AG04450 (cell line): ENCODE data around the gene DENND4C. TPM values are rescaled to one million over a fixed set of nuclear protein-coding genes. Genes with fewer than 3 reads are reported as not detected.
A peak's percentile ranks its signal among the peaks of the same experiment; 100 is the strongest.

Source experiments
- CTCF ChIA-PET: fragments of 300-600, 350-600 bp; formaldehyde crosslinking; extraction: SDS; loops from one replicate; lab custom pipeline; 2022; ENCODE audit warnings: antibody characterized with exemption, inconsistent platforms; lab: Charles Lee
- POLR2A ChIA-PET: fragments of 350-600 bp; formaldehyde crosslinking; extraction: SDS; loops from one replicate; lab custom pipeline; 2021; ENCODE audit warnings: antibody characterized with exemption, inconsistent platforms; lab: Yijun Ruan, JAX
- DNase-seq: peaks from one replicate; pipeline ENCODE4 v3.0.0-alpha.2; 2011; ENCODE audit warnings: low read depth, low spot score
- H3K27ac ChIP-seq: one replicate; pipeline ENCODE4 v1.5.1; 2012; ENCODE audit warnings: low read depth, low read length, control low read depth
- H3K27me3 ChIP-seq: one replicate; pipeline ENCODE4 v1.6.0; 2012; ENCODE audit warnings: low read length; ENCODE audit not compliant: control insufficient read depth, insufficient read depth
- H3K4me3 ChIP-seq: 2 replicates; pipeline ENCODE4 v1.5.1; 2011; ENCODE audit warnings: mild to moderate bottlenecking, low read depth, low read length, control low read depth
- H3K9me3 ChIP-seq: 2 replicates; pipeline ENCODE4 v1.5.1; 2012; ENCODE audit warnings: low read length; ENCODE audit not compliant: control insufficient read depth, insufficient read depth
- CTCF ChIP-seq: IDR thresholded peaks from 2 replicates; pipeline ENCODE4 v1.5.1; 2011; ENCODE audit warnings: low read depth, low read length, control low read depth, inconsistent platforms
- polyA minus RNA-seq: library from RNA; depleted of rRNA, polyadenylated mRNA; stranded (reverse); fragments of >200 nt; gene quantifications from 2 replicates; pipeline ENCODE4 v1.2.3, GENCODE V29; 2011; rRNA and poly(A)+ RNA removed
- polyA plus RNA-seq: library from polyadenylated mRNA; depleted of rRNA; stranded (reverse); fragments of >200 nt; gene quantifications from 2 replicates; pipeline ENCODE4 v1.2.3, GENCODE V29; 2011; rRNA removed

DENND4C gene
- polyA plus RNA-seq (20.5 and 27.9 TPM in 2 replicates), polyA minus RNA-seq (44.6 and 64.6 TPM in 2 replicates)

- DNase-seq = peak; percentile 51
- POLR2A ChIA-PET = interaction anchor here (0.6 to 1.5 kb wide), 4 partner anchors 46 to 149 kb away, joined by 4 to 9 read pairs (median 6); partner anchors contain the start of gene RPS6
- H3K27me3 ChIP-seq = no peaks in the 10 kb centered on the region
- CTCF ChIA-PET = interaction anchor here (0.5 to 1.4 kb wide), 5 partner anchors 29 to 227 kb away, joined by 3 to 6 read pairs (median 3); partner anchors contain the start of gene RRAGA
- peak within 1 kb of the TSS; percentile 65 for H3K27ac ChIP-seq
- TF ChIP-seq CTCF = no peak
- H3K4me3 ChIP-seq = peak within 1 kb of the TSS; percentile 83
- no peaks in the 10 kb centered on the region; the same call in 1 of the 2 replicates for H3K9me3 ChIP-seq
Observed at GRCh38 chr9:19230355-19231125, at the start of gene DENND4C. Gene DENND4C (plus strand): TSS chr9:19230693. CDS start chr9:19276175, 45,482 bp downstream.

- DNase-seq = no peak
- Histone ChIP-seq H3K4me3 (no peak overlapping the region), H3K27me3 (no peaks in the 10 kb centered on the region), H3K27ac (no peak overlapping the region), H3K9me3 (no peaks in the 10 kb centered on the region)
- ChIA-PET CTCF (interaction anchor here (1.2 kb wide), 1 partner anchor 284 kb away, joined by 3 read pairs; no protein-coding TSS in a partner anchor), POLR2A (no interaction called here)
- no peak for TF ChIP-seq CTCF
Observed at GRCh38 chr9:19180991-19181390, 49.5 kb upstream of the DENND4C start.

GRCh38 chr9:19181561-19181960 is 48.9 kb upstream of the DENND4C start:
- Histone ChIP-seq H3K4me3 (no peak overlapping the region), H3K27me3 (no peaks in the 10 kb centered on the region), H3K27ac (no peak overlapping the region), H3K9me3 (no peaks in the 10 kb centered on the region)
- ChIA-PET CTCF (no interaction called here), POLR2A (no interaction called here)
- DNase-seq = no peak
- TF ChIP-seq CTCF = no peak

- POLR2A ChIA-PET = interaction anchor here (0.9 to 1.8 kb wide), 2 partner anchors 46 to 48 kb away, joined by 3 to 6 read pairs; partner anchors contain the start of gene DENND4C
Observed at GRCh38 chr9:19184144-19184917, 46.2 kb upstream of the DENND4C start.

More at GRCh38 chr9:19184144-19184917, 46.2 kb upstream of the DENND4C start:
- peak; percentile 48 for DNase-seq
- no peaks in the 10 kb centered on the region for H3K9me3 ChIP-seq
- H3K27me3 ChIP-seq = no peaks in the 10 kb centered on the region
- no peak overlapping the region for H3K4me3 ChIP-seq
- H3K27ac ChIP-seq = peak overlapping the region; percentile 96
- CTCF ChIA-PET = interaction anchor here (0.9 to 3.9 kb wide), 5 partner anchors 10 to 281 kb away, joined by 3 to 23 read pairs (median 5); partner anchors contain the start of gene RRAGA
- TF ChIP-seq CTCF = no peak
